IMR-90 (cell line): Measurements from ENCODE around the gene PRR5.
"Not testable (repeated sequence)": the region's sequence is repeated elsewhere in the genome, so short reads cannot be mapped to it uniquely, and the experiment has no call there.

Source experiments
- BHLHE40 ChIP-seq: fragments of 150-350 bp; IDR thresholded peaks from 2 replicates; pipeline ENCODE4 v1.6.1; 2016; ENCODE audit warnings: mild to moderate bottlenecking, low read depth, low read length
- CEBPB ChIP-seq: IDR thresholded peaks from 2 replicates; pipeline ENCODE4 v1.6.1; 2012; ENCODE audit warnings: low read depth, low read length, improper control_type of control experiment
- CHD1 ChIP-seq: IDR thresholded peaks from 2 replicates; pipeline ENCODE4 v1.6.1; 2012; ENCODE audit warnings: low read depth, low read length, improper control_type of control experiment
- FOS ChIP-seq: fragments of 150-350 bp; IDR thresholded peaks from 2 replicates; pipeline ENCODE4 v1.6.1; 2016; ENCODE audit warnings: low read depth, low read length
- MAFK ChIP-seq: IDR thresholded peaks from 2 replicates; pipeline ENCODE4 v1.6.1; 2012; ENCODE audit warnings: low read depth, low read length, improper control_type of control experiment
- MXI1 ChIP-seq: IDR thresholded peaks from 2 replicates; pipeline ENCODE4 v1.6.1; 2012; ENCODE audit warnings: low read depth, mild to moderate bottlenecking, low read length, moderate library complexity, borderline replicate concordance
- POLR2A ChIP-seq: IDR thresholded peaks from 2 replicates; pipeline ENCODE4 v1.6.1; 2012; ENCODE audit warnings: mild to moderate bottlenecking, low read depth, low read length
- RAD21 ChIP-seq: IDR thresholded peaks from 2 replicates; pipeline ENCODE4 v1.6.1; 2012; ENCODE audit warnings: low read length, improper control_type of control experiment
- RFX5 ChIP-seq: IDR thresholded peaks from 2 replicates; pipeline ENCODE4 v1.8.0; 2012; ENCODE audit warnings: low read depth, mild to moderate bottlenecking, low read length, moderate library complexity
- USF2 ChIP-seq: fragments of 150-350 bp; IDR thresholded peaks from 2 replicates; pipeline ENCODE4 v1.6.1; 2017; ENCODE audit warnings: mild to moderate bottlenecking, antibody characterized with exemption, low read length, low read depth
- TF ChIP-seq, protein P1 (sequence below): conservative IDR thresholded peaks from 2 replicates; pipeline ENCODE4 v1.5.1; 2012; ENCODE audit warnings: mild to moderate bottlenecking, low read depth, low read length, improper control_type of control experiment

- not testable (repeated sequence) for TF ChIP-seq MAFK, POLR2A, CHD1, RAD21, CEBPB, USF2, RFX5
- TF ChIP-seq, protein P1, sequence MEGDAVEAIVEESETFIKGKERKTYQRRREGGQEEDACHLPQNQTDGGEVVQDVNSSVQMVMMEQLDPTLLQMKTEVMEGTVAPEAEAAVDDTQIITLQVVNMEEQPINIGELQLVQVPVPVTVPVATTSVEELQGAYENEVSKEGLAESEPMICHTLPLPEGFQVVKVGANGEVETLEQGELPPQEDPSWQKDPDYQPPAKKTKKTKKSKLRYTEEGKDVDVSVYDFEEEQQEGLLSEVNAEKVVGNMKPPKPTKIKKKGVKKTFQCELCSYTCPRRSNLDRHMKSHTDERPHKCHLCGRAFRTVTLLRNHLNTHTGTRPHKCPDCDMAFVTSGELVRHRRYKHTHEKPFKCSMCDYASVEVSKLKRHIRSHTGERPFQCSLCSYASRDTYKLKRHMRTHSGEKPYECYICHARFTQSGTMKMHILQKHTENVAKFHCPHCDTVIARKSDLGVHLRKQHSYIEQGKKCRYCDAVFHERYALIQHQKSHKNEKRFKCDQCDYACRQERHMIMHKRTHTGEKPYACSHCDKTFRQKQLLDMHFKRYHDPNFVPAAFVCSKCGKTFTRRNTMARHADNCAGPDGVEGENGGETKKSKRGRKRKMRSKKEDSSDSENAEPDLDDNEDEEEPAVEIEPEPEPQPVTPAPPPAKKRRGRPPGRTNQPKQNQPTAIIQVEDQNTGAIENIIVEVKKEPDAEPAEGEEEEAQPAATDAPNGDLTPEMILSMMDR = not testable (repeated sequence)
- TF ChIP-seq MXI1 = 0 out of 2 replicates have a peak, but pooled peaks have one; percentile 16
- peak; percentile 85 for TF ChIP-seq BHLHE40
- TF ChIP-seq FOS = peak; percentile 43; the same call in 1 of the 2 replicates
These were observed 37.7 kb downstream of the PRR5 start for GRCh38 chr22:44739666-44740065.
